ENCODE results near the gene HARBI1. TPM values are rescaled to one million over a fixed set of nuclear protein-coding genes. Genes with fewer than 3 reads are reported as not detected.

Gene HARBI1
- total and polyA plus RNA-seq, 2 of the 4 experiments (the other 2 are of a cell fraction) = 2.7 to 5.2 TPM

GRCh38 chr11:46600194-46600960 lies 16.6 kb downstream of the HARBI1 start:
- no peak overlapping the region for H3K14ac ChIP-seq (replicated peaks; ENCODE audit: low read depth, low read length)
- dilution Hi-C loops (cut with HindIII; ENCODE audit: low sequenced_read_pairs, unreplicated experiment) (no loop called here), in situ Hi-C loops (cut with MboI; ENCODE audit: low sequenced_read_pairs) (no loop called here), intact Hi-C loops (cut with micrococcal nuclease) (no loop called here)
- 0 out of 2 replicates have a peak, but pooled peaks cover 1% of the 10 kb centered on the region for H3K4me1 ChIP-seq (ENCODE audit: control insufficient read depth, insufficient read depth, low read length)
- H4K8ac ChIP-seq (ENCODE audit: low read depth in 2 of 2, low read length in 2 of 2) = no peak overlapping the region
- H3K27ac ChIP-seq (ENCODE audit: insufficient read depth, low read length) = no peak overlapping the region
- no CpG with 5 or more reads among the region's 3 CpGs for WGBS, 2 experiments (ENCODE audit: extremely low coverage in 2 of 2, insufficient read length in 1 of 2)
- H2AK5ac ChIP-seq (ENCODE audit: low read depth, low read length) = no peak overlapping the region
- H3K4ac ChIP-seq (ENCODE audit: low read depth, low read length) = no peak overlapping the region
- no peak overlapping the region for H3K4me2 ChIP-seq (ENCODE audit: low read depth, low read length)
- ATAC-seq (ENCODE audit: low read depth) = no peak
- CTCF ChIA-PET = interaction anchor here (1.1 kb wide), 1 partner anchor 115 kb away, joined by 7 read pairs; no protein-coding TSS in a partner anchor
- no peak overlapping the region for H2AK9ac ChIP-seq (replicated peaks; ENCODE audit: low read depth, low read length, poor library complexity)
- 0 out of 2 replicates have a peak, but pooled peaks cover 4% of the 10 kb centered on the region for H3K36me3 ChIP-seq (ENCODE audit: control insufficient read depth, insufficient read depth, low read length)
- no peak overlapping the region for H2AFZ ChIP-seq (replicated peaks; ENCODE audit: low read length, poor library complexity)
- H3K9ac ChIP-seq (ENCODE audit: low read depth, low read length) = no peak overlapping the region
- H4K5ac ChIP-seq (ENCODE audit: low read depth, low read length) = no peak overlapping the region
- H2BK20ac ChIP-seq (ENCODE audit: low read depth, low read length) = no peak overlapping the region
- no peak overlapping the region for H4K91ac ChIP-seq (ENCODE audit: insufficient read depth, low read depth, low read length)
- DNase-seq = no peak
- H2BK120ac ChIP-seq (ENCODE audit: low read depth, low read length) = no peak overlapping the region
- H2BK5ac ChIP-seq (ENCODE audit: low read depth, low read length, poor library complexity, severe bottlenecking) = no peak overlapping the region
- H3K56ac ChIP-seq (ENCODE audit: extremely low read depth, insufficient read depth, low read length) = no peak overlapping the region
- no peak overlapping the region for H3K18ac ChIP-seq (ENCODE audit: low read depth, low read length)
- no peaks in the 10 kb centered on the region for H3K27me3 ChIP-seq (ENCODE audit: control insufficient read depth, insufficient read depth, low read length)
- no peak overlapping the region for H3K23ac ChIP-seq (ENCODE audit: low read depth, low read length)
- 0 out of 2 replicates have a peak, but pooled peaks cover 3% of the 10 kb centered on the region for H3K9me1 ChIP-seq (ENCODE audit: insufficient read depth, low read length)
- no TSS peak for BruUV-seq (replicated peaks)
- H2BK15ac ChIP-seq (ENCODE audit: low read depth, low read length) = no peak overlapping the region
- POLR2A ChIA-PET (ENCODE audit: unreplicated experiment) = no interaction called here
- H3K9me3 ChIP-seq (ENCODE audit: control insufficient read depth, insufficient read depth, low read length) = no peaks in the 10 kb centered on the region
- no peaks in the 10 kb centered on the region for H3K79me1 ChIP-seq (ENCODE audit: low read depth in 1 of 2, low read length in 2 of 2)
- H4K20me1 ChIP-seq (ENCODE audit: insufficient read depth, low read length) = no peaks in the 10 kb centered on the region
- H3K4me3 ChIP-seq (ENCODE audit: insufficient read depth, low read depth, low read length) = no peak overlapping the region
- no peak for TF ChIP-seq CHD1 (IDR thresholded peaks at IDR 0.05; ENCODE audit: low read depth, low read length)
- no peak for TF ChIP-seq RFX5 (IDR thresholded peaks at IDR 0.05; ENCODE audit: low read depth, low read length)
- no peak for TF ChIP-seq MAZ (IDR thresholded peaks at IDR 0.05; ENCODE audit: borderline replicate concordance, low read depth, low read length)
- no peak for TF ChIP-seq RCOR1 (IDR thresholded peaks at IDR 0.05; ENCODE audit: insufficient replicate concordance, low read length)
- TF ChIP-seq CTCF (conservative IDR thresholded peaks at IDR 0.05; ENCODE audit: low read depth, low read length) = no peak
- no peak for TF ChIP-seq USF2 (IDR thresholded peaks at IDR 0.05; ENCODE audit: low read depth, low read length)
- TF ChIP-seq CEBPB (IDR thresholded peaks at IDR 0.05; ENCODE audit: low read depth, low read length) = no peak
- TF ChIP-seq FOS (IDR thresholded peaks at IDR 0.05; ENCODE audit: low read depth, low read length) = no peak
- TF ChIP-seq RAD21 (IDR thresholded peaks at IDR 0.05; ENCODE audit: low read length) = no peak
- TF ChIP-seq BHLHE40 (IDR thresholded peaks at IDR 0.05; ENCODE audit: low read depth, low read length) = no peak
- no peak for TF ChIP-seq POLR2A (IDR thresholded peaks at IDR 0.05; ENCODE audit: low read depth, low read length)
- no peak for TF ChIP-seq NFE2L2 (IDR thresholded peaks at IDR 0.05; ENCODE audit: low read depth, low read length)
- no peak for TF ChIP-seq MXI1 (IDR thresholded peaks at IDR 0.05; ENCODE audit: borderline replicate concordance, low read depth, low read length)
- TF ChIP-seq ELK1 (IDR thresholded peaks at IDR 0.05; ENCODE audit: borderline replicate concordance, low read depth, low read length) = no peak
- no peak for TF ChIP-seq MAFK (IDR thresholded peaks at IDR 0.05; ENCODE audit: low read depth, low read length)

Measured in IMR-90 (cell line).